Stimulated activated naive CD8-positive, alpha-beta T cell treated with anti-CD3 and anti-CD28 coated beads, Interleukin-15, amount 100 ng/mL, for 72 hours (primary cell): ENCODE data around the gene DNAH8.

Experiments
- ATAC-seq: fragments of 150-1000 bp; cut with Tn5 transposase; 2 replicates; pipeline ENCODE4 v1.10.0; 2021; ENCODE audit warnings: mild to moderate bottlenecking, moderate library complexity
- DNase-seq, 2 donors: peaks; one replicate each; pipeline ENCODE4 v3.0.0; 2021 to 2022
- H3K27ac Mint-ChIP-seq, 2 donors: one replicate each; pipeline ENCODE4 v1.8.0; 2022; ENCODE audit warnings: mild to moderate bottlenecking in 2 of 2, mixed read lengths in 2 of 2, moderate library complexity in 2 of 2
- H3K27me3 Mint-ChIP-seq: one replicate; pipeline ENCODE4 v1.8.0; 2022; ENCODE audit warnings: mixed read lengths
- H3K4me1 Mint-ChIP-seq: one replicate; pipeline ENCODE4 v1.8.0; 2022; ENCODE audit warnings: mild to moderate bottlenecking, mixed read lengths
- H3K4me3 Mint-ChIP-seq, 2 donors: one replicate each; pipeline ENCODE4 v1.8.0; 2022; ENCODE audit warnings: mild to moderate bottlenecking in 2 of 2, mixed read lengths in 2 of 2, moderate library complexity in 1 of 2
- H3K9me3 Mint-ChIP-seq, 2 donors: one replicate each; pipeline ENCODE4 v1.8.0; 2022; ENCODE audit warnings: mixed read lengths in 2 of 2

The DNAH8 gene

DNA sequence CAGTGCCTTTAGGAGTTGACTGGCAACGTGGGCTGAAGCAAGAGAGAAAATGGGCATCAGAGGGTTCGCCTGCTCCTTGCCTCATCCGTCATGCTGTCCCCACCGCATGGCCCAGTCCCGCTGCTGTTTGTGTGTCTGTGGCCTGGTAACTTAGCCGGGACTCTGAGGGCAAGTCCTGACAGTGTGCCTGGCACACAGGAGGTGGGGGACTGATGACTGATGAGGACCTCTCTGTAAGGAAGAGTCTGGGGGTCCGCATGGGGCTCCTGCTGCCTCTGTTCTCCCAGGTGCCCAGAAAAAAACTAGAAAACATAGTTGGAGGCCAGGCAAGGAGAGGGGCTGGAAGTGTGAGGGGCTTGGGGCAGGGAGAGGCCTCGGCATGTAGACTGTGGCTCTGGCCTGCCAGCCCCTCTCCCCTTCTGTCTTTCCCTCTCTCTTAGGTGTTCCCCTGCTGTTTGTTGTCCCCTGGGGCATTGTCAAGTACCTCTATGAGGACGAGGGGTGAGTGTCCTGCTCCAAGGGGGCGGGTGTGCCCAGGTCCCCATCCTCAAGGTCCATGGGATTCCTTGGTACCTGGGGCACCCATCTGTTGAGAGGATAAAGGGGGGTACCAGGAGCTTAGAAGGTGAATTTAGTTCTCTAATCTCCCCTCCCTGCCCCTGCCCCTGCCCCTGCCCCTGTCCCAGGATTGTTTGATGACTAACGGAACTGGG, 362.9 kb downstream of the DNAH8 start:
- Mint-ChIP-seq H3K27ac (no peak overlapping the region), H3K9me3 (no peaks in the 10 kb centered on the region), H3K4me3 (no peak overlapping the region), H3K4me1 (peaks cover 32% of the 10 kb centered on the region), H3K27me3 (peaks cover 6% of the 10 kb centered on the region)
- ATAC-seq = no peak
- no peak for DNase-seq

DNA sequence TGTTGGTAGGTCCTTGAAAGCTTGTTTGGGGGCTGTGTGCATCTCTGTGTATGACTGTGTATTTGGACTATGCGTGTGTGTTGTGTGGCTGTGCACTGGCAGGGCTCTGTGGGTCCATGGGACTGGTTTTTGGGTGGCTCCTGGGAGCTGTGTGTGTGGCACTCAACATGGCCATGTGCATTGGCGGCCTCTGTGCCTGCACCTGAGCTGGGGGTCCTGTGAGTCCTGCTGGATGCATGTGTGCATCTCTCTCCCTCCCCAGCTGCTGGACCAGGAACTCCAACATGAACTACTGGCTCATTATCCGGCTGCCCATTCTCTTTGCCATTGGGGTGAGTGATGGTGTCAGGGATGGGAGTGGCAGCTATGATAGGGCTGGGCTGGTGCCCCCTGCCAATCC, 363.6 kb downstream of the DNAH8 start:
- peaks cover 12% of the 10 kb centered on the region for H3K27me3 Mint-ChIP-seq
- no peaks in the 10 kb centered on the region for H3K9me3 Mint-ChIP-seq
- DNase-seq (no peak), ATAC-seq (no peak)
- H3K27ac Mint-ChIP-seq = peak overlapping the region in 1 of 2 donors; percentile 81
- no peak overlapping the region for H3K4me3 Mint-ChIP-seq
- H3K4me1 Mint-ChIP-seq = peaks cover 39% of the 10 kb centered on the region

DNA sequence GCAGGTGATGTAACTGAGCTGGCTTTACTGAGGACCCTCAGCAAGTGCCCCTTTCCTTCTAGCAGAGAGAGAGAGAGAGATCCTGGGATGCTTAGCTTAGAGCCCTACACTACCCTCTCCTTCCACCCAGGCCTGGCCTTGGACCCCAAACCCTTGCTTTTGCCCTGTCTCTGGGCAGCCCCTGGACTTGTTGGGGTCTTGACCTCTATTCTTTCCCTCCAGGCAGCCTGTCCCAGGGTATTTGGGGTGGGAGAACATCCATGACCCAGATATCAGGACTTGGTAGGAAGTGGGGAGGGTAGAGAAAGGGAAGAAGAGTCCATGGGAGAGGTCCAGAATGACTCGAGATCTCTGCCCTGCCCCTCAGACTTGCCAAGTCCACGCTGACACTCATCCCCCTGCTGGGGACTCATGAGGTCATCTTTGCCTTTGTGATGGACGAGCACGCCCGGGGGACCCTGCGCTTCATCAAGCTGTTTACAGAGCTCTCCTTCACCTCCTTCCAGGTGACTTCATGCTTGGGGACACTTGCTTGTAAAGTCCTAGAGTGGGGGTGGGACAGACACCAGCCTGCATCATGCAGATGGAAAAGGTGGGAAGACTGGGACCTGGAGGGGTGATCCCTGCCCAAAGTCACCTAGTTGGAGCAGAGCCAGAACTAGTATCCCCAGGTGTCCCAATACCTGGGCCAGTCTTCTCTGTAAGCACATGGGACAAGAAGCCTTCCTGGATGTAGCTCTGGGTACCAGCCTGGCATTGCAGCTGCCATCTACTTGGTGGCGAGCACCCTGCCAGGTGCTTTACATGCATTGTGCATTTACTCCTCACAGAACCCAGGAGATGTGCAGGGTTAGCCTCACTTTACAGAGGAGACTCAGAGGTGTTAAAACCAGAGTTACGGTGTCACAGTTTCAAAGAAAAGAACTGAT, 364.4 kb downstream of the DNAH8 start:
- DNase-seq (no peak), ATAC-seq (no peak)
- Mint-ChIP-seq H3K27me3 (peaks cover 17% of the 10 kb centered on the region), H3K4me1 (peaks cover 41% of the 10 kb centered on the region), H3K27ac (peak overlapping the region in 1 of 2 donors; percentile 81), H3K9me3 (no peaks in the 10 kb centered on the region), H3K4me3 (no peak overlapping the region)
